Esophagus muscularis mucosa (tissue), 3 donors: Measurements from ENCODE around the gene TNS1.

Experiments
- CTCF ChIP-seq, 3 experiments: fragments of 200-600 bp in 2 of 3; fragments of 450-650 bp in 1 of 3; sonication (generic) in 2 of 3; IDR thresholded peaks; one replicate each; pipeline ENCODE4 v1.5.1; 2017 to 2019; ENCODE audit warnings: antibody characterized with exemption in 3 of 3, mild to moderate bottlenecking in 2 of 3, moderate library complexity in 1 of 3
- POLR2A ChIP-seq: fragments of 450-650 bp; IDR thresholded peaks from one replicate; pipeline ENCODE4 v1.6.1; 2017; ENCODE audit warnings: antibody characterized with exemption, moderate library complexity, mild to moderate bottlenecking, low read depth

GRCh38 chr2:217826520-217826919, 176.3 kb downstream of the TNS1 start:
- TF ChIP-seq CTCF (IDR thresholded peaks at IDR 0.05), result no peak
- no peak for TF ChIP-seq POLR2A
